Measurements from ENCODE around the gene ABCC9.

GRCh38 chr12:21907948-21908837 is 33.0 kb downstream of the ABCC9 start:
- TF ChIP-seq CTCF (IDR thresholded peaks at IDR 0.05; ENCODE audit: extremely low read depth in 1 of 2, insufficient read depth in 1 of 2, low read depth in 1 of 2, low read length in 2 of 2) (no peak), GATA2 (IDR thresholded peaks at IDR 0.05; ENCODE audit: insufficient read depth, insufficient read length, low read depth, low read length) (no peak), EZH2 (IDR thresholded peaks at IDR 0.05; ENCODE audit: borderline replicate concordance, low read depth, low read length, severe bottlenecking) (no peak), POLR2A (IDR thresholded peaks at IDR 0.05; ENCODE audit: low read depth, low read length) (no peak), MYC (IDR thresholded peaks at IDR 0.05; ENCODE audit: low read depth, low read length) (no peak), POLR2AphosphoS5 (IDR thresholded peaks at IDR 0.05; ENCODE audit: insufficient read depth, low read depth, low read length) (no peak)
